Measurements from ENCODE around the gene PLCXD3. TPM values are rescaled to one million over a fixed set of nuclear protein-coding genes. Genes with fewer than 3 reads are reported as not detected.
"Not testable (repeated sequence)": the region's sequence is repeated elsewhere in the genome, so short reads cannot be mapped to it uniquely, and the experiment has no call there.

The PLCXD3 gene
- total and polyA plus RNA-seq, 10 donors = 0.07 to 0.61 (median 0.20) TPM

- TF ChIP-seq POLR2AphosphoS5 (IDR thresholded peaks at IDR 0.05) (no peak), CTCF (IDR thresholded peaks at IDR 0.05 in 8 of 11, conservative IDR thresholded peaks at IDR 0.05 in 3 of 11) (no peak), POLR2A (IDR thresholded peaks at IDR 0.05) (no peak)
- no peaks in the 10 kb centered on the region for H3K36me3 ChIP-seq
- H3K4me1 ChIP-seq = no peaks in the 10 kb centered on the region
- H3K9me3 ChIP-seq = peaks cover 0 to 13% (median 4%) of the 10 kb centered on the region in 8 donors
- intact Hi-C loops (cut with DNase I; ENCODE audit: low total_unique reads) = no loop called here
- H3K27me3 ChIP-seq (replicated peaks in 1 of 7) = no peaks in the 10 kb centered on the region
- H3K4me3 ChIP-seq = no peak overlapping the region
- no peak overlapping the region for H3K27ac ChIP-seq
- 68 to 81% (median 78%) methylated on average over 2 of the region's 2 CpGs for WGBS, 5 donors
- DNase-seq = no peak
Measured at GRCh38 chr5:41325074-41325473, 185.3 kb downstream of the PLCXD3 start.

GRCh38 chr5:41322826-41323225, 187.6 kb downstream of the PLCXD3 start:
- H3K36me3 ChIP-seq; intact Hi-C loops (cut with DNase I; ENCODE audit: low total_unique reads): not testable (repeated sequence)
- WGBS, 5 donors = 69 to 85% (median 74%) methylated on average over 3 of the region's 3 CpGs

GRCh38 chr5:41312478-41313060, 197.8 kb downstream of the PLCXD3 start:
- no peak overlapping the region for H3K4me3 ChIP-seq
- no peak overlapping the region for H3K27ac ChIP-seq
- H3K9me3 ChIP-seq = peaks cover 0 to 7% (median 0%) of the 10 kb centered on the region in 8 donors
- intact Hi-C loops (cut with DNase I; ENCODE audit: low total_unique reads) = no loop called here
- no peaks in the 10 kb centered on the region for H3K36me3 ChIP-seq
- H3K4me1 ChIP-seq = no peaks in the 10 kb centered on the region
- DNase-seq = no peak
- TF ChIP-seq POLR2AphosphoS5 (IDR thresholded peaks at IDR 0.05) (no peak), CTCF (IDR thresholded peaks at IDR 0.05 in 8 of 11, conservative IDR thresholded peaks at IDR 0.05 in 3 of 11) (no peak)
- WGBS, 5 donors = 39 to 63% (median 50%) methylated on average over 1 of the region's 1 CpG
- H3K27me3 ChIP-seq (replicated peaks in 1 of 7) = no peaks in the 10 kb centered on the region

More at GRCh38 chr5:41322826-41323225, 187.6 kb downstream of the PLCXD3 start:
- H3K4me3 ChIP-seq; DNase-seq; H3K27me3 ChIP-seq (replicated peaks in 1 of 7); H3K4me1 ChIP-seq; H3K27ac ChIP-seq: not testable (repeated sequence)
- H3K9me3 ChIP-seq = peaks cover 0 to 16% (median 4%) of the 10 kb centered on the region in 8 donors

GRCh38 chr5:41312066-41312465, 198.3 kb downstream of the PLCXD3 start:
- no peaks in the 10 kb centered on the region for H3K27me3 ChIP-seq (replicated peaks in 1 of 7)
- WGBS, 5 donors = 59 to 77% (median 70%) methylated on average over 5 of the region's 5 CpGs
- DNase-seq = no peak
- H3K4me3 ChIP-seq = no peak overlapping the region
- H3K27ac ChIP-seq = no peak overlapping the region
- intact Hi-C loops (cut with DNase I; ENCODE audit: low total_unique reads) = no loop called here
- no peaks in the 10 kb centered on the region for H3K36me3 ChIP-seq
- H3K4me1 ChIP-seq = no peaks in the 10 kb centered on the region
- peaks cover 0 to 5% (median 0%) of the 10 kb centered on the region in 8 donors for H3K9me3 ChIP-seq
- TF ChIP-seq POLR2A (IDR thresholded peaks at IDR 0.05) (no peak), CTCF (IDR thresholded peaks at IDR 0.05 in 8 of 11, conservative IDR thresholded peaks at IDR 0.05 in 3 of 11) (no peak), POLR2AphosphoS5 (IDR thresholded peaks at IDR 0.05) (no peak)

- H3K9me3 ChIP-seq = no peaks in the 10 kb centered on the region
- H3K4me3 ChIP-seq = no peak overlapping the region
- 53 to 74% (median 57%) methylated on average over 2 of the region's 2 CpGs for WGBS, 5 donors
- no peak for TF ChIP-seq POLR2AphosphoS5 (IDR thresholded peaks at IDR 0.05)
- no peak for TF ChIP-seq POLR2A (IDR thresholded peaks at IDR 0.05)
- no peak for TF ChIP-seq CTCF (IDR thresholded peaks at IDR 0.05 in 8 of 11, conservative IDR thresholded peaks at IDR 0.05 in 3 of 11)
- intact Hi-C loops (cut with DNase I; ENCODE audit: low total_unique reads) = no loop called here
- no peaks in the 10 kb centered on the region for H3K27me3 ChIP-seq (replicated peaks in 1 of 7)
- H3K36me3 ChIP-seq = no peaks in the 10 kb centered on the region
- H3K4me1 ChIP-seq = no peaks in the 10 kb centered on the region
- no peak for DNase-seq
- H3K27ac ChIP-seq = no peak overlapping the region
Measured at GRCh38 chr5:41309275-41309674, 201.1 kb downstream of the PLCXD3 start.

All from spleen (tissue), 11 donors.